OCI-M2 (cell line): ENCODE results near the gene PEX26.
"Not testable (repeated sequence)": the region's sequence is repeated elsewhere in the genome, so short reads cannot be mapped to it uniquely, and the experiment has no call there.

Experiments used
- DNase-seq: peaks from one replicate; lab custom pipeline; 2025; ENCODE audit not compliant: unreplicated experiment; lab: John Stamatoyannopoulos, UW

PEX26 gene

GRCh38 chr22:18070556-18071306 lies 7.1 kb upstream of the PEX26 start:
- DNase-seq = no peak

GRCh38 chr22:18071307-18071967 lies 6.4 kb upstream of the PEX26 start:
- DNase-seq = not testable (repeated sequence)

- no peak for DNase-seq
These were observed 5.9 kb upstream of the PEX26 start for GRCh38 chr22:18071968-18072310.

GRCh38 chr22:18073467-18073866 lies 4.3 kb upstream of the PEX26 start:
- DNase-seq = no peak

DNA sequence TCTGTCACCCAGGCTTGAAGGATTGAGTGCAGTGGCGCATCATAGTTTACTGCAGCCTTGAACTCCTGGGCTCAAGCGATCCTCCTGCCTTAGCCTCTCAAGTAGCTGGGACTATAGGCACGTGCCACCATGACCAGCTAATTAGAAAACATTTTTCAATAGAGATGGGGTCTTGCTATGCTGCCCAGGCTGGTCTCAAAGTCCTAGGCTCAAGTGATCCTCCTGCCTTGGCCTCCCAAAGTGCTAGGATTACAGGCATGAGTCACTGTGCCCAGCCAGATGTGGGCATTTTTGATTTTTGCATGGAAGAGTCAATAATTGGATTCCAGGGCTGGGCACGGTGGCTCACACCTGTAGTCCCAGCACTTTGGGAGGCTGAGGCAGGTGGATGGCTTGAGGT lies 3.9 kb upstream of the PEX26 start:
- DNase-seq = not testable (repeated sequence)

- no peak for DNase-seq
These were observed 2.6 kb upstream of the PEX26 start for GRCh38 chr22:18075101-18075719.

GRCh38 chr22:18075720-18076497 lies 1.9 kb upstream of the PEX26 start:
- peak; percentile 54 for DNase-seq

DNA sequence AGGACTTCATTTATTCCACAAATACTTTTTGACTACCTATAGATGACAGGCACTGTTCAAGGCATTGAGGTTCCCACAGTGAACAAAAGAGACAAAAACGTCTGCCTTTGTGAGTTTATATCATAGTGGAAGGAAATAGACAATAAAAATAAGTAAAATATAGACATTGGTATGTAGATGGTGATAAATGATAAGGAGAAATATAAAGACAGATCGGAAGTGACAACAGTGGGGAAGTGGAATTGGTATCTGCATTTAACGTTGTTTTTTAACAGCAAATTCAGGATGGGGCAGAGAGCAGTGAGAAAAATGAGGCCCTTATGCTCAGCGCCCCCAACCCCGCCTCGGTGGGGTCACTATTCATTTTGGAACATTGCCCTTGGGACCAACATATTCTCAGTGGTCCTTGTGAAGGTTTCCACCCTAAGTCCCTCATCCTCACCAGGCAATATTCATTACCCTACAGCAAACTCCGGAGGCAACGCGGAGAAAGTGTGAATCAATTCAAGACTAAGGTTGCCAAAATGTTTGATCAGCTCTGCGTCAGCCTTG lies 627 bp upstream of the PEX26 start:
- no peak for DNase-seq

DNA sequence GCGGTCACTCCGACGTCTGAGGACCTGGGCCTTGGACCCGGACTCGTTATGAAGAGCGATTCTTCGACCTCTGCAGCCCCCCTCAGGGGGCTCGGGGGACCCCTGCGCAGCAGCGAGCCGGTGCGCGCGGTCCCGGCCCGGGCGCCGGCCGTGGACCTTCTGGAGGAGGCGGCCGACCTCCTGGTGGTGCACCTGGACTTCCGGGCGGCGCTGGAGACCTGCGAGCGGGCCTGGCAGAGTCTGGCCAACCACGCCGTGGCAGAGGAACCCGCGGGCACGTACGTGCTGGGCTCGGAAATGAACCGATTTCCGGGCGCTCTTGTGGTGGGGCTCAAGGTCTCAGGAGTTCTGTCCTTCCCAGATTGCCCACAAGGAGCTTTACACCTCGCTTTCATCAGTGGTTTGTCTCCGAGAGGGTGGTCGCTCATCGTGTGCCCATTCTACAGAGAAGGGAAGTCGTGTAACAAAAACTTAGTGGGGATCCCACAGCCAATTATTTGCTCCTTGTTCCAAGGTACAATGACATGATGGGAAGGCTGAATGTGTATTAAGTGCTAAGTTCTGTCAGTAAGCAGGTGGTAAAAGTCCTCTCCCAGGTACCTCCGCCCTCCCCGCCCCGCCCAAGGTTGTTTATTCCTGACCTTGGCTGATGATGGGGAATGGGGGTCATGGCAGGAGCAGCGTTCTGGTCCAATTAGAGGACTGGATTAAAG lies 695 bp downstream of the PEX26 start:
- DNase-seq = no peak

DNA sequence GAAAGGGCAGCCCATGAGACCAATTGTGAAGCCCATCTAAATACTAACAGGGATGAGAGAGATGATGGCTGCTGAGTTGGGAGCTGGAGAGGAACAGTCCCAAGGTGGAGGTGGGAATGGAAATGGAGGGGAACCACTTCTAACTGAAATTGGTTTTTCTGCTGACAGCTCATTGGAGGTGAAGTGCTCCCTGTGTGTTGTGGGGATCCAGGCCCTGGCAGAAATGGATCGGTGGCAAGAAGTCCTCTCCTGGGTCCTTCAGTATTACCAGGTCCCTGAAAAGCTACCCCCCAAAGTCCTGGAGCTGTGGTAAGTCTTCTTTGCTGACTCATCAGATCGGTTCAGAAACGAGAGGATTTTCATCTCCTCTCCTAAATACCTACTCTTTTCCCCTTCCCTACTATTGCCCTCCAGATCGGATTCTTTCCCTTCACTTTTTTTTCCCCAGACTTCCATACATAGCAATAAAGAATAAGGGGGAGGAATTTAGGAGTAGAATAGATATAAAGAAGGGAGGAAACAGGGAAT lies 2.0 kb downstream of the PEX26 start:
- no peak for DNase-seq

GRCh38 chr22:18081416-18081815 lies 3.6 kb downstream of the PEX26 start:
- DNase-seq = no peak

GRCh38 chr22:18082467-18082866 lies 4.7 kb downstream of the PEX26 start:
- no peak for DNase-seq

DNA sequence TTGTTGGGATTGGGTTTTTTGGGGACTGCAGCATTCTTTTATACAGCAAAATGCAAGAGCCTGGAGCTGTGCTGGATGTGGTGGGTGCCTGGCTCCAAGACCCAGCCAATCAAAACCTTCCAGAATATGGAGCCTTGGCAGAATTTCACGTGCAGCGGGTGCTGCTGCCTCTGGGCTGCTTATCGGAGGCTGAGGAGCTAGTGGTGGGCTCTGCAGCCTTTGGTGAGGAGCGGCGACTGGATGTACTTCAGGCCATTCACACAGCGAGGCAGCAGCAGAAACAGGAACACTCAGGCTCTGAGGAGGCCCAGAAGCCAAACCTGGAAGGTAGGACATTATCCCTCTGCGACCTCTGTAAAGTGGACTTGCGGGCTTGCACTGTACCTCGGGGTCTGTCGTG lies 5.6 kb downstream of the PEX26 start:
- no peak for DNase-seq

GRCh38 chr22:18085188-18085587 lies 7.4 kb downstream of the PEX26 start:
- no peak for DNase-seq

GRCh38 chr22:18087350-18087855 lies 9.6 kb downstream of the PEX26 start:
- no peak for DNase-seq

GRCh38 chr22:18088825-18089568 lies 11.2 kb downstream of the PEX26 start:
- DNase-seq = no peak

- no peak for DNase-seq
These were observed 12.5 kb downstream of the PEX26 start for GRCh38 chr22:18090286-18090685.

DNA sequence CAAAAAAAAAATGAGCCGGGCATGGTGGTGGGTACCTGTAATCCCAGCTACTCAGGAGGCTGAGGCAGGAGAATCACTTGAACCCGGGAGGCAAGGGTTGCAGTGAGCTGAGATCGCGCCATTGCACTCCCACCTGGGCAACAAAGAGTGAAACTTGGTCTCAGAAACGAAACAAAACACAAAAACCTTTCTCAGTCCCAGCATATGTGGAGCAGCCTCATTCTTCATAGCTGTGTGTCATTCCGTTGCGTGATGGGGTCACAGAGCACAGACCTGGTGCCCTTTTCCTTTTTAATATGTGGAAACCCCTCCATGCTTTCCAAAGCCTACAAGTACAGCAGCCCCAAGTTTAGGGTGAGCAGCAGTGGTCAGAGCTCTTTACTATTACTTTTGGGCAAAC lies 13.7 kb downstream of the PEX26 start:
- DNase-seq = no peak

GRCh38 chr22:18091916-18092526 lies 14.2 kb downstream of the PEX26 start:
- DNase-seq = no peak
